Amygdala (tissue), 56 donors: ENCODE results near the gene MMP10.
"Not testable (repeated sequence)": the region's sequence is repeated elsewhere in the genome, so short reads cannot be mapped to it uniquely, and the experiment has no call there.

Source experiments
- DNase-seq, 56 donors: peaks; one replicate each; lab custom pipeline; 2025; lab: John Stamatoyannopoulos, UW

The MMP10 gene

DNA sequence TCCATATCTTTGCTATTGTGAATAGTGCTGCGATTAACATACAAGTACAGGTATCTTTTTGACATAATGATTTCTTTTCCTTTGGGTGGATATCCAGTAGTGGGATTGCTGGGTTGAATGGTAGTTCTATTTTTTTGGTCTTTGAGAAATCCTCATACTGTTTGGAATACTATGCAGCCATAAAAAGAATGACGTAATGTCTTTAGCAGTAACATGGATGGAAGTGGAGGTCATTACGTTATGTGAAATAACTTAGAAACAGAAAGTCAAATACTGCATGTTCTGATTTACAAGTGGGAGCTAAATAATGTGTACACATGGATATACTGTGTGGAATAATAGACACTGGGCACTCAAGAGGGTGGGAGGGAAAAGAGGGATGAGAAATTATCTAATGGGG, 4.0 kb upstream of the MMP10 start:
- no peak for DNase-seq

- no peak for DNase-seq
These were observed 3.3 kb upstream of the MMP10 start for GRCh38 chr11:102783720-102784119.

DNA sequence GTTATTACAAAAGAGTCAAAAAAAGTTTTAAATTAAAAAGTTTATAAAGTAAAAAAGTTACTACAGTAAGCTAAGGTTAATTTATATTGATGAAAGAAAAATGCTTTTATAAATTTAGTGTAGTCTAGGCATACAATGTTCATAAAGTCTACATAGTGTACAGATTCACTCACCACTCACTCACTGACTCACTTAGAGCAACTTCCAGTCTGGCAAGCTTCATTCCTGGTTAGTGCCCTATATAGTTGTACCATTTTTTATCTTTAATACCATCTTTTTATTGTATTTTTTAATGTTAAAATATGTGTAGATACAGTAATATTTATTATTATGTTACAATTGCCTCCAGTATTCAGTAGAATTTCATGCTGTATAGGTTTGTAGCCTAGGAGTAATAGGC, 2.6 kb upstream of the MMP10 start:
- no peak for DNase-seq

- DNase-seq = no peak
These were observed 1.2 kb upstream of the MMP10 start for GRCh38 chr11:102781676-102782075.

- DNase-seq = no peak
These were observed 4.0 kb downstream of the MMP10 start for GRCh38 chr11:102776454-102776853.

DNA sequence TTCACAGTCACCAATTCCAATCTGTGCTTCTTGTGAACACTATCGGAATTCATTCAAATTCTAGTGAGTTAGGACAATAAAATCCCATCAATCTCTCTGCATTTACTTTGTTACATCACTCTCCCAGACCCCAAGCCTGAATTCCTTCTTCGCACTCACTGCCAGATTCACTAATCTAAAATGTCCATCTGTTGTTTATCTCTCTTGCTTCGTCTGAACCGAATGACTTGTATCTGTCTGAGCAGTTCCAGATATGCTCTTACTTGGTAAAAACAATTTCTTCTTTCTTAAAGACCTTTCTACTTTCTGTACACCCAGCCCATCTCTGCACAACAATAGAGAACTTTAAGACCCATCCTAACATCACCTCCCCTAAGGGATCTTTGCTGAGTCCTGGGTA, 7.0 kb downstream of the MMP10 start:
- DNase-seq = no peak

- no peak for DNase-seq
These were observed 9.1 kb downstream of the MMP10 start for GRCh38 chr11:102771351-102771750.

- no peak for DNase-seq
These were observed 10.2 kb downstream of the MMP10 start for GRCh38 chr11:102770191-102770590.

DNA sequence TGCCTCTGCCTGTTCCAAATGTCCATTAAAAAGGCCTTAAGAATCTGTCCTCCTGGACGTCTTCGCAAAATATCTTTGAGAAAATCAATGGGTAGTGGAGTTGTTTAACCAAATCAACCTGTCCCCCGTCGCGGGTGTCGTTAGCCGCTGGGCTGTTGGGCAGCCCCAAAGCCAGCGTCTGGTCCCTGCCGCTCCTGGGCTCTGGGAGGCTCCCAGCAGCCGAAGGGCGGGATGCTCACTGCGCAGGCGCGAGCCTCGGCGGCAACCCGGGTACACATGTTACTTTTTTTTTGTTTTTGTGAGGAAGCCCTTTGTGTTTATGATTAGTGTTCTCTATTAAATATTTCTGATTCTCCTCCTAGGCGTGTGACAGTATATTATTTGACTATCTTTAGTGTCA, 12.6 kb downstream of the MMP10 start:
- DNase-seq = no peak

- no peak for DNase-seq
These were observed 17.0 kb downstream of the MMP10 start for GRCh38 chr11:102763440-102763839.

- DNase-seq = no peak
These were observed 18.1 kb downstream of the MMP10 start for GRCh38 chr11:102762361-102762767.

DNA sequence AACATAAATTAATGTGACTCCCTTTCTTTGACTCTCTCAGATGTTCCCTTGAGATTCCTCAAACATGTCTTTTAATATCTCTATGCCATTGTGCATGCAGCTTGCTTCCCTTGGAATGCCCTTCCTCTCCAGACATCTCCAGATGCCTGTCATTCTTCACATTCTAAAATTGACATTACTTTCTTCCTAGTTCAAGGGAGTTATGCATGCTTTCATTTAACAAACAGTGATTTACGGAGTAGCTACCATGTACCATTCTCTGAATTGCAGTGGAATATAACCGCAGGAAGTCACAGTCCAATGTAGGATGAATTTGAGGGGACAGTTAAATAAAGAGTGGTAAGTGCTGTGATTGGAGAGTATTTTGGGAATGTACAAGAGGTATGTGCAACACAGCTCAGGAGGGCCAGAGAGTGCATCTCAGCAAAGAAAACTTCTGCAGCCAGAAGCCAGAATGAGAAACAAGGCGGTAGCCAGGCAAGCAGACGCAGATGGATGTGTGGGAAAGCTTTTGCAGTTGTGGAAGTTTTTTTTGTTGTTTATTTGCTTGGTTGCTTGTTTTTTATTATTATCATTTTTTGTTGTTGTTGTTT, 18.7 kb downstream of the MMP10 start:
- DNase-seq = no peak

DNA sequence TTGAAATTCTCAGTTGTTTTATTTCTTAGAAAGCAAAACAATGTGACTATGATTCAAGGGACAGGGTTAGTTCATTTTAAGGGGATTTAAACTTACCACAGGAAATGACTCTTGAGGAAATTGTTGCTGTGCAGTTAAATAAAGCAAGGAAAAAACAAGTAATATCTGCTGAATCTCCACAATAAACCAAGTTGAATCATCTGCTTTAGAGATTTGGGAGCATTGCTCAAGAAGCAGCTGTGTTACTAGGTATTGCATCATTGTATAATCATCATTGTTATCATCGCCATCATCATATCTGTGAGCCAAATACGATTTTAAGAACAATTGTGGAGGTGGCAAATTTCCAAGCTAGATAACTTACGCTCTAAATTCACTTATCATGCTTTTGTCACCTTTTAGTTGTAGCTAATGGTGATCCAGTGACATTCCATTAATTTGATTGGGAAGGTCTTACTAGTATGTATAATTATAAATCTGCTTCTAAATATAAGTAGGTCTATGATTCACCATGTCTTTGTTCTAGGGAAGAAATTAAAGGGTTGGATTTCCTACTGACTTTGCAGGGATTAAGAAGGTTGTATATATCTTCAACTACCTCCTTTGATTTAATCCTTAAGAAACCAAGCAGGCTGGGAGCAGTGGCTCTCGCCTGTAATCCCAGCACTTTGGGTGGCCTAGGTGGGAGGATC, 19.9 kb downstream of the MMP10 start:
- DNase-seq = no peak

DNA sequence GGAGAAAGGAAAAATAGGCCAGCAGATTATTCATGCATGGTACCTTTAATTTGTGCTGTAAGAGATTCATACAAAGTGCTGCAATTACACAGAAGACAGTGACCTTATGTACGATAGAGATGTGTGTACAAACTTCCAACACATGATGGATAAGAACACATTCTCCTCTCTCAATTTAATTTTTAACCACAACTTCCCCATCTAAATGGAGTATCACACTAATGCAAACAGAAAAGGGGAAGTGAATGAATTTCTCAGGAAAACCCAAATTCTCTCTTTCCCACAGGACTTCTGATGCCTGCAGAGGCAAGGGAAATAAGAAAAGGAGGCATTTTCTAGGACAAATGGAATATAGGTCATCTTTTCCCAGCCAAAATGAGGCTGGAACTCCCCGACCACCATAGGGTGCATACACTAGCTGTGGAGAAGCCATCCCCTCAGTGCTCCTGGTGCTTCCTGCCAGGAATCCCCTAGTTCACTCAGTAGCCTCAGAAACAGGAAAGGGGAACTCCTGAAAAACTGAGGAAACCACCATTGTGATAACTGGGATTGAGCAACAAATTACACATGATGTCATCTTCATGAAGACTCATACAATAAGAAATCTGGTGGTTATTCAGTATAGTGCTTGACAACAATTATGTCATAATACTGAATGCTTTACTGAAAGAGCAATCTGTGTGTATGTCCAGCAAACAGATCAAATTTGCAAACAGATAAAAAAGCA, 22.4 kb downstream of the MMP10 start:
- no peak for DNase-seq

DNA sequence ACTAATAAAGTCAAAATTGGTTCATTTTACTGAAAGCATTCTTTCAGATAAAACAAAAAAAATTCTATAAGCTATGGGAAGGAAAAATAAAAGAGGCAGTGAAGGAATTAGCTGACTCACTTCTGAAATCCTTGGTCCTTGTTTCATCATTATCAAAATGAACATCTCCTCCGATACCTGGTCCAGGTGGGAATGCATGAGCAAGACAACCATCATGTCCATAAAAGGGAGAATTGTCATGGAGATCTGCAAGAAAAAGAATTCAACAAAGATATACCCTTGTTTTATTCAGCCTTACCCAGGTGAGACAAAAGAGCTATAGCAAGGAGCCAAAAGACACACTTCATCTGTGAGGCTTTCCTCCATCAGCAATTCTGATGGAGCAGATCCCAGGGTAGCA, 27.2 kb downstream of the MMP10 start:
- DNase-seq = no peak

GRCh38 chr11:102751673-102752072, 28.8 kb downstream of the MMP10 start:
- no peak for DNase-seq

- DNase-seq = no peak
These were observed 31.2 kb downstream of the MMP10 start for GRCh38 chr11:102749101-102749722.

GRCh38 chr11:102746746-102747578, 33.5 kb downstream of the MMP10 start:
- not testable (repeated sequence) for DNase-seq

- DNase-seq = no peak
These were observed 45.8 kb downstream of the MMP10 start for GRCh38 chr11:102734650-102735049.

DNA sequence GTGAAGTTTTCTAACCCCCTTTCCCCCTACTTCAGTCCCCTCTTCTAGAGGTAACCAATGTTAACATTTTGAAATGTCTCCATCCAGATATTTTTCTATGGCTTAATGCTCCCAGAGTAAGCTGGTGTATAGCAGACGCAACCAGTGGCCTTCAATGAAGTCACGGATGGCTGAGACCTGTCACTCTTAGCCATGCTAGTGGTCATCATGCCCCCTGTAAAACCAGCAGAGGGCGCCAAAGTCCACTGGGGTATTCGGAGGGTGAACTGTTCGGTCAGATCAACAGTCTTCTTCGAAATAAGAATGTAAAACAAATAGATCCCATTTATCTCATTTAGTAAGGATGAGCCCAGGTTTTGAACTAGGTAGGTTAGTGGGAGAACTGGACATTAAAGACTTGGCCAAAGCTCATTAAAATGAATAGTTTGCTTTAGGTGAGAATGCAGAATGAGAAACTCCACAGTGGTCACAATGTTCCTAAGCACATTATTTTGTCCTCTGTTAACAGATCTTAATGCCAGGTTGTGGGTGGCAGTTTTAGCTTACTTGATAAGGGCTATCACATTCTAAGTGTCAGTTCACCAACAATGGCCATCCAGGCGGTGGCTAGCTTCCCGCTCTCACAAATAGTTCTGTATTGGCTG, 47.1 kb downstream of the MMP10 start:
- no peak for DNase-seq
